ENCODE measurements around the gene GET4.

The GET4 gene

GRCh38 chr7:840001-840600 is 36.3 kb upstream of the GET4 start:
- FAIRE-seq = no peak
- DNase-seq (ENCODE audit: insufficient read length, low spot score) = no peak
- TF ChIP-seq CTCF (IDR thresholded peaks at IDR 0.05; ENCODE audit: insufficient read depth, missing control alignments) = no peak

GRCh38 chr7:841943-842342 is 34.4 kb upstream of the GET4 start:
- FAIRE-seq (no peak), DNase-seq (ENCODE audit: insufficient read length, low spot score) (no peak)
- TF ChIP-seq CTCF (IDR thresholded peaks at IDR 0.05; ENCODE audit: insufficient read depth, missing control alignments) = no peak

- DNase-seq (ENCODE audit: insufficient read length, low spot score) (no peak), FAIRE-seq (no peak)
- no peak for TF ChIP-seq CTCF (IDR thresholded peaks at IDR 0.05; ENCODE audit: insufficient read depth, missing control alignments)
These were observed 33.8 kb upstream of the GET4 start for GRCh38 chr7:842431-843031.

GRCh38 chr7:843230-843629 is 33.1 kb upstream of the GET4 start:
- no peak for TF ChIP-seq CTCF (IDR thresholded peaks at IDR 0.05; ENCODE audit: insufficient read depth, missing control alignments)
- no peak for FAIRE-seq
- no peak for DNase-seq (ENCODE audit: insufficient read length, low spot score)

DNA sequence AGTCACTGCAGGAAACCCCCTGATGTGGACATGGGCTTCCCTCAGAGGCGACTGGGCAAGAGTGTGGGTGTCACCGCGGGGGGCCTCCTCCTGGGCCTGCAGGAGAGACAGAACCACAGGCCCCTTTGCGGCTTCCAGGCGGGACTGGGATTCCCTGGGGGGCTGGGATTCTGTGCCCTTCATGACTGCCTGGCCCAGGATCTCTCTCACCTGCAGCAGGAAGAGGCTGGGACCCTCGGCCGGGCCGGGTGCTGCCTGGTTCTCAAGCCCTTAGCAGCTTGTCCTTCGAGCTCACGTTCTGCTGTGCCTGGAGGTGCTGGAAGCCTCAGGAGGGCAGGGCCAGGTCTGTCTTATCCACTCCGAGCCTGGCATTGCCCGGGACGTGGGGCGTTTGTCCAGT is 32.3 kb upstream of the GET4 start:
- DNase-seq (ENCODE audit: insufficient read length, low spot score) = no peak
- no peak for FAIRE-seq
- TF ChIP-seq CTCF (IDR thresholded peaks at IDR 0.05; ENCODE audit: insufficient read depth, missing control alignments) = no peak

- no peak for TF ChIP-seq CTCF (IDR thresholded peaks at IDR 0.05; ENCODE audit: insufficient read depth, missing control alignments)
- FAIRE-seq (no peak), DNase-seq (ENCODE audit: insufficient read length, low spot score) (no peak)
These were observed 31.8 kb upstream of the GET4 start for GRCh38 chr7:844514-844913.

DNA sequence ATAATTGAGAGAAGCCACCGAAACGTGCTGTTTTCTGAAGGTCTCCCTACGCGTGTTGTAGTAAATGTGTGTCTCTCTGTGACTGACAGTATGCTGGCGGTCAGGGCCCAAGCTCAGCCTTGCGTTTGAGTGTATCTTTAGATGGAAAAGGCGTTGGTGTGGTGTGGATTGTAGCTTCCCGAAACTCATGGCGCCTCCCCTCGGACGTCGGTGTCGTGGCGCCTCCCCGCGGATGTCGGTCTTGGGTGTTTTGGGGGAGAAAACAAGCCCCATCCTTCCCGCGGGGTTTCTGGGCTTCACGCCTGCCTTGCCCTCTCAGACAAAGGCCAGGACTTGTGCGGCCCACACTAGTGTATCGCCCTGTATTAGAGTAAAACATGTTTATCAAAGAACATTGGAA is 31.3 kb upstream of the GET4 start:
- no peak for FAIRE-seq
- TF ChIP-seq CTCF (IDR thresholded peaks at IDR 0.05; ENCODE audit: insufficient read depth, missing control alignments) = no peak
- DNase-seq (ENCODE audit: insufficient read length, low spot score) = no peak

Data from D721Med (cell line).